Stimulated activated naive B cell treated with anti-CD40 and anti-IgM and Interleukin-4, amounts not matched to agents 10 μg/mL and 1 μg/mL and 100 μg/mL, for 72 hours (primary cell): Measurements from ENCODE around the gene MICAL1.

ENCODE experiments used
- ATAC-seq, 2 donors: fragments of 150-1000 bp; cut with Tn5 transposase; replicated peaks; 2 replicates each; pipeline ENCODE4 v1.10.0; 2021; ENCODE audit warnings: moderate library complexity in 1 of 2
- DNase-seq: peaks from one replicate; pipeline ENCODE4 v3.0.0; 2021
- H3K27ac Mint-ChIP-seq: one replicate; pipeline ENCODE4 v1.8.0; 2022; ENCODE audit warnings: mild to moderate bottlenecking, mixed read lengths
- H3K27me3 Mint-ChIP-seq, 2 donors: one replicate each; pipeline ENCODE4 v1.8.0; 2022; ENCODE audit warnings: mixed read lengths in 2 of 2
- H3K36me3 Mint-ChIP-seq, 2 donors: one replicate each; pipeline ENCODE4 v1.8.0; 2022; ENCODE audit warnings: mixed read lengths in 2 of 2, mild to moderate bottlenecking in 1 of 2
- H3K4me1 Mint-ChIP-seq, 2 donors: one replicate each; pipeline ENCODE4 v1.8.0; 2022; ENCODE audit warnings: mixed read lengths in 2 of 2, mild to moderate bottlenecking in 1 of 2
- H3K4me3 Mint-ChIP-seq, 2 donors: one replicate each; pipeline ENCODE4 v1.8.0; 2022; ENCODE audit warnings: mild to moderate bottlenecking in 2 of 2, mixed read lengths in 2 of 2, moderate library complexity in 1 of 2
- H3K9me3 Mint-ChIP-seq, 2 donors: one replicate each; pipeline ENCODE4 v1.8.0; 2022; ENCODE audit warnings: mixed read lengths in 2 of 2, mild to moderate bottlenecking in 1 of 2

MICAL1 gene

GRCh38 chr6:109482905-109483734 is 27.5 kb upstream of the MICAL1 start, which contains the start of gene ZBTB24:
Gene ZBTB24 (minus strand): TSS chr6:109483219. CDS start chr6:109482026, 1,193 bp downstream.
- peak within 1 kb of the TSS; percentile 91 for H3K27ac Mint-ChIP-seq
- peaks cover 25 to 56% of the 10 kb centered on the region in 2 donors for H3K4me1 Mint-ChIP-seq
- peak; percentile 86 for DNase-seq
- H3K9me3 Mint-ChIP-seq = no peaks in the 10 kb centered on the region
- H3K36me3 Mint-ChIP-seq = peaks cover 28 to 35% of the 10 kb centered on the region in 2 donors
- peak within 1 kb of the TSS; percentile 90 to 95 for H3K4me3 Mint-ChIP-seq
- peak; percentile 90 to 91 for ATAC-seq
- H3K27me3 Mint-ChIP-seq = no peaks in the 10 kb centered on the region

- peaks cover 37 to 76% of the 10 kb centered on the region in 2 donors for H3K4me1 Mint-ChIP-seq
- DNase-seq (no peak), ATAC-seq (no peak)
- no peaks in the 10 kb centered on the region for H3K9me3 Mint-ChIP-seq
- H3K4me3 Mint-ChIP-seq = peak overlapping the region; percentile 90 to 95
- H3K36me3 Mint-ChIP-seq = peaks cover 41 to 50% of the 10 kb centered on the region in 2 donors
- no peak overlapping the region for H3K27ac Mint-ChIP-seq
- H3K27me3 Mint-ChIP-seq = no peaks in the 10 kb centered on the region
Observed at GRCh38 chr6:109480993-109481480, 25.5 kb upstream of the MICAL1 start.

GRCh38 chr6:109478841-109479624 is 23.5 kb upstream of the MICAL1 start:
- DNase-seq (no peak), ATAC-seq (no peak)
- no peaks in the 10 kb centered on the region for H3K27me3 Mint-ChIP-seq
- H3K9me3 Mint-ChIP-seq = no peaks in the 10 kb centered on the region
- peak overlapping the region; percentile 86 to 95 for H3K4me3 Mint-ChIP-seq
- H3K36me3 Mint-ChIP-seq = peaks cover 46 to 66% of the 10 kb centered on the region in 2 donors
- H3K27ac Mint-ChIP-seq = peak overlapping the region; percentile 93
- peaks cover 41 to 78% of the 10 kb centered on the region in 2 donors for H3K4me1 Mint-ChIP-seq

- peak overlapping the region; percentile 93 for H3K27ac Mint-ChIP-seq
- no peak for DNase-seq
- no peaks in the 10 kb centered on the region for H3K9me3 Mint-ChIP-seq
- no peak for ATAC-seq
- H3K4me3 Mint-ChIP-seq = peak overlapping the region; percentile 86 to 95
- H3K36me3 Mint-ChIP-seq = peaks cover 51 to 71% of the 10 kb centered on the region in 2 donors
- H3K4me1 Mint-ChIP-seq = peaks cover 46 to 78% of the 10 kb centered on the region in 2 donors
- no peaks in the 10 kb centered on the region for H3K27me3 Mint-ChIP-seq
Observed at GRCh38 chr6:109478222-109478805, 22.7 kb upstream of the MICAL1 start.

- peak overlapping the region; percentile 94 for H3K27ac Mint-ChIP-seq
- peak overlapping the region; percentile 87 to 95 for H3K4me3 Mint-ChIP-seq
- H3K36me3 Mint-ChIP-seq = peaks cover 56 to 77% of the 10 kb centered on the region in 2 donors
- H3K4me1 Mint-ChIP-seq = peaks cover 52 to 83% of the 10 kb centered on the region in 2 donors
- peak; percentile 54 to 59 for ATAC-seq
- no peaks in the 10 kb centered on the region for H3K27me3 Mint-ChIP-seq
- no peaks in the 10 kb centered on the region for H3K9me3 Mint-ChIP-seq
- no peak for DNase-seq
Observed at GRCh38 chr6:109477725-109478124, 22.2 kb upstream of the MICAL1 start.

GRCh38 chr6:109477184-109477583 is 21.6 kb upstream of the MICAL1 start:
- Mint-ChIP-seq H3K4me1 (peaks cover 57 to 88% of the 10 kb centered on the region in 2 donors), H3K27me3 (no peaks in the 10 kb centered on the region), H3K9me3 (no peaks in the 10 kb centered on the region), H3K4me3 (peak overlapping the region; percentile 87 to 95), H3K36me3 (peaks cover 60 to 80% of the 10 kb centered on the region in 2 donors), H3K27ac (peak overlapping the region; percentile 94)
- DNase-seq (no peak), ATAC-seq (no peak)

GRCh38 chr6:109475625-109476024 is 20.1 kb upstream of the MICAL1 start:
- no peak for DNase-seq
- Mint-ChIP-seq H3K4me3 (peak overlapping the region in 1 of 2 donors; percentile 37), H3K27me3 (no peaks in the 10 kb centered on the region), H3K27ac (peak overlapping the region; percentile 6), H3K4me1 (peaks cover 56 to 88% of the 10 kb centered on the region in 2 donors), H3K9me3 (no peaks in the 10 kb centered on the region), H3K36me3 (peaks cover 62 to 82% of the 10 kb centered on the region in 2 donors)
- ATAC-seq = no peak

- H3K4me1 Mint-ChIP-seq = peaks cover 53 to 87% of the 10 kb centered on the region in 2 donors
- ATAC-seq (no peak), DNase-seq (no peak)
Observed at GRCh38 chr6:109474995-109475394, 19.4 kb upstream of the MICAL1 start.

GRCh38 chr6:109473120-109473519 is 17.5 kb upstream of the MICAL1 start:
- Mint-ChIP-seq H3K27ac (peak overlapping the region; percentile 84), H3K36me3 (peaks cover 59 to 89% of the 10 kb centered on the region in 2 donors), H3K27me3 (no peaks in the 10 kb centered on the region), H3K4me1 (peaks cover 54 to 81% of the 10 kb centered on the region in 2 donors), H3K4me3 (peak overlapping the region; percentile 32 to 38), H3K9me3 (no peaks in the 10 kb centered on the region)
- DNase-seq = no peak
- ATAC-seq = no peak

More at GRCh38 chr6:109474995-109475394, 19.4 kb upstream of the MICAL1 start:
- H3K4me3 Mint-ChIP-seq = no peak overlapping the region
- H3K27ac Mint-ChIP-seq = no peak overlapping the region
- no peaks in the 10 kb centered on the region for H3K9me3 Mint-ChIP-seq
- no peaks in the 10 kb centered on the region for H3K27me3 Mint-ChIP-seq
- peaks cover 60 to 84% of the 10 kb centered on the region in 2 donors for H3K36me3 Mint-ChIP-seq

- Mint-ChIP-seq H3K27ac (peak overlapping the region; percentile 57), H3K27me3 (no peaks in the 10 kb centered on the region), H3K4me1 (peaks cover 52 to 81% of the 10 kb centered on the region in 2 donors), H3K4me3 (peak overlapping the region; percentile 26 to 38), H3K36me3 (peaks cover 61 to 90% of the 10 kb centered on the region in 2 donors), H3K9me3 (no peaks in the 10 kb centered on the region)
- DNase-seq (peak; percentile 53), ATAC-seq (peak; percentile 94)
Observed at GRCh38 chr6:109472132-109472995, 16.8 kb upstream of the MICAL1 start.

- Mint-ChIP-seq H3K27me3 (no peaks in the 10 kb centered on the region), H3K4me1 (peaks cover 51 to 81% of the 10 kb centered on the region in 2 donors), H3K36me3 (peaks cover 62 to 91% of the 10 kb centered on the region in 2 donors), H3K4me3 (peak overlapping the region in 1 of 2 donors; percentile 9), H3K27ac (peak overlapping the region; percentile 57), H3K9me3 (no peaks in the 10 kb centered on the region)
- no peak for ATAC-seq
- no peak for DNase-seq
Observed at GRCh38 chr6:109471105-109471810, 15.7 kb upstream of the MICAL1 start.

- no peak overlapping the region for H3K27ac Mint-ChIP-seq
- H3K4me3 Mint-ChIP-seq = no peak overlapping the region
- H3K9me3 Mint-ChIP-seq = no peaks in the 10 kb centered on the region
- H3K27me3 Mint-ChIP-seq = no peaks in the 10 kb centered on the region
- no peak for ATAC-seq
- peaks cover 53 to 80% of the 10 kb centered on the region in 2 donors for H3K4me1 Mint-ChIP-seq
- DNase-seq = no peak
- H3K36me3 Mint-ChIP-seq = peaks cover 66 to 90% of the 10 kb centered on the region in 2 donors
Observed at GRCh38 chr6:109469591-109470189, 14.1 kb upstream of the MICAL1 start.
